OCI-LY7 (cell line): ENCODE measurements around the gene PITPNB. TPM values are rescaled to one million over a fixed set of nuclear protein-coding genes. Genes with fewer than 3 reads are reported as not detected.

Experiments
- BruUV-seq: library from RNA; stranded (reverse); fragments of 400-500 nt; replicated peaks from 2 replicates; lab custom pipeline; 2021; lab: Mats Ljungman, UMichigan
- CTCF ChIA-PET: fragments of 300-600 bp; sonication (Branson Sonifier 250); formaldehyde crosslinking; loops from one replicate; lab custom pipeline; 2022; ENCODE audit warnings: antibody characterized with exemption; ENCODE audit not compliant: unreplicated experiment; lab: Charles Lee
- POLR2A ChIA-PET: fragments of 300-600 bp; sonication (Branson Sonifier 250); formaldehyde crosslinking; loops from one replicate; lab custom pipeline; 2022; ENCODE audit warnings: antibody characterized with exemption; lab: Charles Lee
- DNase-seq: peaks from one replicate; pipeline ENCODE4 v3.0.0-alpha.2; 2015; ENCODE audit warnings: low spot score
- H2AFZ ChIP-seq: fragments of 200-600 bp; sonication (generic), shearing (Covaris generic); 2 replicates; pipeline ENCODE4 v1.6.1; 2014; ENCODE audit warnings: mild to moderate bottlenecking, antibody characterized with exemption, low read length, moderate library complexity
- H3K27ac ChIP-seq: fragments of 200-600 bp; sonication (generic); 2 replicates; pipeline ENCODE4 v1.5.1; 2014; ENCODE audit warnings: mixed run types, low read depth, mild to moderate bottlenecking, moderate library complexity, low read length, inconsistent platforms; ENCODE audit not compliant: poor library complexity, severe bottlenecking
- H3K36me3 ChIP-seq: fragments of 200-600 bp; sonication (generic); 2 replicates; pipeline ENCODE4 v1.6.1; 2014; ENCODE audit warnings: mild to moderate bottlenecking, antibody characterized with exemption, low read length, moderate library complexity, mixed read lengths; ENCODE audit not compliant: insufficient read depth
- H3K4me1 ChIP-seq: fragments of 200-600 bp; sonication (generic); 2 replicates; pipeline ENCODE4 v1.5.1; 2014; ENCODE audit warnings: mild to moderate bottlenecking, low read length; ENCODE audit not compliant: insufficient read depth, poor library complexity, severe bottlenecking
- H3K4me2 ChIP-seq: fragments of 200-600 bp; sonication (generic); 2 replicates; pipeline ENCODE4 v1.6.1; 2014; ENCODE audit warnings: mild to moderate bottlenecking, low read length
- H3K4me3 ChIP-seq: fragments of 200-600 bp; sonication (generic); 2 replicates; pipeline ENCODE4 v1.5.1; 2014; ENCODE audit warnings: mild to moderate bottlenecking, low read depth, low read length; ENCODE audit not compliant: poor library complexity, severe bottlenecking
- H3K79me2 ChIP-seq: fragments of 200-600 bp; sonication (generic); 2 replicates; pipeline ENCODE4 v1.6.1; 2016; ENCODE audit warnings: low read depth, mild to moderate bottlenecking, low read length, moderate library complexity, mixed read lengths; ENCODE audit not compliant: insufficient read depth
- H3K9me2 ChIP-seq: fragments of 200-600 bp; sonication (generic); 2 replicates; pipeline ENCODE4 v1.6.1; 2016; ENCODE audit warnings: mild to moderate bottlenecking, low read length, mixed read lengths; ENCODE audit not compliant: insufficient read depth
- H3K9me3 ChIP-seq: fragments of 200-600 bp; sonication (generic); 2 replicates; pipeline ENCODE4 v1.6.1; 2014; ENCODE audit warnings: mild to moderate bottlenecking, mixed run types, low read length, mixed read lengths
- H4K20me1 ChIP-seq: fragments of 200-600 bp; sonication (generic); 2 replicates; pipeline ENCODE4 v1.6.1; 2014; ENCODE audit warnings: mild to moderate bottlenecking, antibody characterized with exemption, low read length, moderate library complexity, mixed read lengths; ENCODE audit not compliant: insufficient read depth
- CTCF ChIP-seq: fragments of 200-600 bp; sonication (generic); conservative IDR thresholded peaks from 2 replicates; pipeline ENCODE4 v1.5.1; 2014; ENCODE audit warnings: mild to moderate bottlenecking, antibody characterized with exemption, low read length, moderate library complexity, mixed read lengths
- EZH2phosphoT487 ChIP-seq: fragments of 200-600 bp; sonication (generic); IDR thresholded peaks from 2 replicates; pipeline ENCODE4 v1.6.1; 2018; ENCODE audit warnings: low read depth, borderline replicate concordance, mild to moderate bottlenecking, mixed run types, antibody characterized with exemption, low read length, moderate library complexity, mixed read lengths
- intact Hi-C: fragments of 100-400 bp; cut with micrococcal nuclease; formaldehyde crosslinking; loops from one replicate; pipeline ENCODE4 v1.10.0; 2022; ENCODE audit not compliant: unreplicated experiment
- microRNA-seq: library from miRNA; unstranded; fragments of <30 nt; microRNA quantifications from one replicate; pipeline ENCODE4 v1.2.0, GENCODE V29; 2022; ENCODE audit warnings: borderline replicate concordance
- small RNA-seq: library from RNA; depleted of rRNA; stranded (forward); fragments of <200 nt; gene quantifications from one replicate; pipeline ENCODE3, GENCODE V24; 2014
- total RNA-seq, 2 experiments: library from RNA; depleted of rRNA in 1 of 2; stranded (reverse); fragments of >200 nt in 1 of 2; shearing (Covaris generic) in 1 of 2; gene quantifications; 2 replicates each; pipeline ENCODE4 v1.2.3, GENCODE V29; 2014 to 2022

Gene PITPNB
- total RNA-seq, 2 experiments from 2014 or later = 21.8 to 97.4 TPM

- BruUV-seq = no TSS peak
- intact Hi-C loops = no loop called here
Observed at GRCh38 chr22:27802346-27803073, 116.5 kb downstream of the PITPNB start.

More at GRCh38 chr22:27802346-27803073, 116.5 kb downstream of the PITPNB start:
- no peaks in the 10 kb centered on the region for H4K20me1 ChIP-seq
- no peaks in the 10 kb centered on the region for H3K9me3 ChIP-seq
- no peaks in the 10 kb centered on the region for H3K36me3 ChIP-seq
- H2AFZ ChIP-seq = no peak overlapping the region
- CTCF ChIA-PET = no interaction called here
- POLR2A ChIA-PET = no interaction called here
- no peak overlapping the region for H3K4me3 ChIP-seq
- no peak for DNase-seq
- no peaks in the 10 kb centered on the region for H3K9me2 ChIP-seq
- H3K4me2 ChIP-seq = no peak overlapping the region
- no peak for TF ChIP-seq CTCF
- TF ChIP-seq EZH2phosphoT487 = no peak
- H3K27ac ChIP-seq = no peak overlapping the region
- no peaks in the 10 kb centered on the region for H3K79me2 ChIP-seq
- H3K4me1 ChIP-seq = no peaks in the 10 kb centered on the region

Small RNAs within 50 kb of the gene (microRNA-seq; reads per million reads assigned to microRNA genes)
- gene MIR3199-1 (not detected), gene MIR3199-2 (not detected)

Small RNAs within 50 kb of the gene (small RNA-seq; reads per million reads assigned to genes)
- gene MIR3199-1 (not detected), gene RF02198 (not detected)

Other genes with a start within 250 kb of the PITPNB start
- gene MN1, start 117.5 kb downstream of the PITPNB start, total RNA-seq (2014; rRNA removed; shearing (Covaris generic)) = 0.47 TPM in 1 of 2 replicates, not detected in the other
- not detected in 2 replicates for gene MN1, start 117.5 kb downstream of the PITPNB start, total RNA-seq (2022)